OCI-M2 (cell line): ENCODE measurements around the gene EPGN.

Experiments
- DNase-seq: peaks from one replicate; lab custom pipeline; 2025; ENCODE audit not compliant: unreplicated experiment; lab: John Stamatoyannopoulos, UW

Gene EPGN, protein sequence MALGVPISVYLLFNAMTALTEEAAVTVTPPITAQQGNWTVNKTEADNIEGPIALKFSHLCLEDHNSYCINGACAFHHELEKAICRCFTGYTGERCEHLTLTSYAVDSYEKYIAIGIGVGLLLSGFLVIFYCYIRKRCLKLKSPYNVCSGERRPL

DNA sequence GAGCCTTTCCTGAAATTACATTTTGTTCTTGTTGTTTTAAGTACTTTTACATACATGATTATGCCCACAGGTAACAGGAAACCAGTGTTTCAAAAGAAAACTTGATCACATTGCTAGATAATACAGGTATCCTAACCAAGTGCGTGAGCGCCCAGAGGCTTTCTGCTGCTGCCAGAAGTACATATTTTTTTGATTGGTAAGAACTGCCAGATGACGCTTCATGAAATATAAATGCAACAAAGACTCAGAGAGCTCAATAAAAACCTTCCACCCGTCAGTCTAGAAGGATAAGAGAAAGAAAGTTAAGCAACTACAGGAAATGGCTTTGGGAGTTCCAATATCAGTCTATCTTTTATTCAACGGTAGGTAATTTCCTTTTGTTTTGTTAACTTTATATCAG is at the start of gene EPGN:
Gene EPGN, plus strand, starts transcription at position 256 of the 400 bp plus-strand sequence. Its CDS starts 64 bp downstream, at position 320.
- no peak for DNase-seq

DNA sequence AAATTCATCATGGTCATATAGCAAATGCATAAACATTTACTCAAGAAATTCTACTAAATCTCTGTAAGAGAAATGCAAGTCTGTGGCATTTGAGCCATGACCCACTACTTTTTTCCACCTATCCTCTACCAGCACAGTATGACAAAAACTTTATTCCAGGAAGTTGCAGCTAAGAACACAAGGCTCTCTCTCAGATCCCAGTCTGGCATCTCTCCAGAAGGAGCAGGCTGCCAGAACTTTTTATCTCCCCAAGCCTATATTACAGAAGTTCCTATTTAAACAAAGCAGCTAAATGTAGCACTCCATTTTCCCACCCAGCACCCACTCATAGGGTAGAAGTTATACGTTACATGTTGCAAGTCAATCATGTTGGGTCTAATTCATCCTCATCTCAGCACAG is 49.3 kb upstream of the EPGN start:
- no peak for DNase-seq

DNA sequence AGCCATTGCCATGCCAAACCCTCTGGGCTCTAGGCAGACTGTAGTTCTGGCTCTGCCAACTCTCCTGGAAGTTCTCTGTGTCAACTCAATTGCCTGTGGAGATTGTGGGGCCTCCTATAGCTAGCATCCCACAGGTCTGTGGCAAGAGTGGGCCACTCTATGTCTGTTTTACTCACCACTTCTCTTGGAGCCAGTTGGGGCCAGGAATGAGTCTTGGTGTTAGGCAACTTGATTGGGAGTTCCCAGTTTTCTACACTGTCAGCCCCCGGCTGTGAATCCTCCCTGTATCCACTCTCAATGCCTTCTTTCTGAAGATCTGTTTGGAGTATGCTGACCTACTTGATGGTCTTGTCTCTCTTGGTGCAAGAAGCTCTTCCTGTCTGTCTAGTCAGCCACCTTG is 48.2 kb upstream of the EPGN start:
- no peak for DNase-seq

DNA sequence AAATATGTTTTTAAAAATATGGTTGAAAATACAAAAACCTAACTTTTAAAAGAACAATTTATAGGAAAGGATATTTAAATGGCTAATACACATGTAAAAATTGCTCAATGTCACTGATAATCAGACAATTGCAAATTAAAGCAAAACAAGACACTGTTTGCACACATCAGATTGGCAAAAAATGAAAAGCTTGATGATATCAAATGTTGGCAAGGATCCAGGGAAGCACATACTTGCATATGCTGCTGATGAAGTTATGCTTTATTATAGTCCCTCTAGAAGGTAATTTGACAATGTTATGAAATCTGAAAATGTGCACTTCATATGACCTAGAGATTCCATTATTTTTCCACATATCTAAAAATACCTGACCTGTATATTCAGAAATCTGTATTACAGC is 45.7 kb upstream of the EPGN start:
- no peak for DNase-seq

DNA sequence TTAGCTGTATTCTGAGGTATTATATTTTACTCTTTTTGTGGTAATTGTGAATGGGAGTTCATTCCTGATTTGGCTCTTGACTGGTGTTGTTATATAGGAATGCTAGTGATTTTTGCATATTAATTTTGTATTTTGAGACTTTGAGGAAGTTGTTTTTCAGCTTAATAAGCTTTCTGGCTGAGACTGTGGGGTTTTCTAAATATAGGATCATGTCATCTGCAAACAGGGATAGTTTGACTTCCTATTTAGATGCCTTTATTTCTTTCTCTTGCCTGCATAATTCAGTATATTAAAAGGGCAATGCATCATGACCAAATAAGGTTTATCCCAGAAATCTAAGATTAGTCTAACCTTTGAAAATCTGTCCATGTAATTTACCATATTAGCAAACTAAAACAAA is 44.7 kb upstream of the EPGN start:
- DNase-seq: no peak

GRCh38 chr4:74266081-74266480 is 42.2 kb upstream of the EPGN start:
- no peak for DNase-seq

DNA sequence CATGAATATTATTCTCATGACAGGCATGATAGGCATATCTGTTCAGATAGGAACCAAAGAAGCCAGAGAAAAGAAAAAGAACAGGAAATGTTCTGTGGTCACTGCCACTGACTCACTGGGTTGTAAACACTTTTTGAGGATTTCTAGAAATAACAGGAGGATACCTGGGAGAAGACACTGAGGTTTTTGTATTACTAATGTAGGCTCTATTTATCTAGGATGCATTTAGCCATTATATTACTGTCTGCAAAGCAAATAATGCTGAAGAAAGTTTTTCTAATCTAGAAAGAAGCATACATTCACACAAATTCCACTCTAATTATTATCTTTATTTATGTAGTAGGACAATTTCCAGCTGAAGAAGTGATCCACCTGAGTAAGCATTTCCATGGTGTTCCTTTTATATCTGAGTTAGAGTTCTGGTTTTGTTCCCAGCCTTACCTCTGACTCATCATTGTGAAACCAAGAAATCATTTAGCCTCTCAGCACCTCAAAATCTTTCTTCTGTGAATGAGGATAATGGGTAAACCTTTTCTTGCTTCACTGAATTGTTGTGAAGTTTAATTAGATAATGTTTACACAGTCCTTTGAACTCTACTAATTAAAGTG is 40.2 kb upstream of the EPGN start:
- no peak for DNase-seq

GRCh38 chr4:74268643-74269042 is 39.6 kb upstream of the EPGN start:
- no peak for DNase-seq

GRCh38 chr4:74278490-74278889 is 29.8 kb upstream of the EPGN start:
- DNase-seq: no peak

DNA sequence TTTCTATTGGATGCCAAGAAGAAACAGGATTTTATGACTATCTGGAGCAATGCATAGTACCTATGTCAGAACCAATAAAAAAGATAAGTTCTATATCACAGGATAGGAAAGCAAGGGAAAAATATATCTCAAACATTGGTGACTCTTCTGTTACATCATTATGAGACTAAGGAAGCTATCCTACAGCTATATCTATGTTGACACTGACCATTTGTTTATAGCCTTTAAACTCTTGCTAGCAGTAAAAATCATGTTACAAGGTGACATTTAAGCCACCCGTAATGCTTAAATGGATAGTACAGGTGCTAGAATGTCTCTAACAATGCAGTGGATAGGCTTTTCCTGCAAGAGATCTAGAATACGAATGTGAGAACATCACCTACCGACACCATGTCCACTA is 28.6 kb upstream of the EPGN start:
- DNase-seq: no peak

DNA sequence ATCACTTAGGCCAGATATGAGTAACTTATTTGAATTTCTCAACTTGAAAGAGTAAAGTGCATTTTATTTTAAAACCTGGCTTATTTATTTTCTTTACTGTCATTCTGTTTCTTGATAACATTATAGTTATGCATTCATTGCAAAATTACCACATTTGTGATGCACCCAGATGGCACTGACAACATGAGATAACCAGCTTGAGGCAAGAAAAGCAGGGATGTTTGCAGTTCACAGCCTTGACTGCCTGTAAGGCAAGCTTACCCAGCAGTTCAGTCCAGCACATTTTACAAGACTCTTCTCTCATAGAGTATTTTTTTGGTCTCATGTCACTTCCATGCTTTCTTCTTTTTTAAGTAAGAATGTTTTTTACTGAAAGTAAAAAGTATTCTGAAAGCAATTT is 25.3 kb upstream of the EPGN start:
- DNase-seq: no peak

DNA sequence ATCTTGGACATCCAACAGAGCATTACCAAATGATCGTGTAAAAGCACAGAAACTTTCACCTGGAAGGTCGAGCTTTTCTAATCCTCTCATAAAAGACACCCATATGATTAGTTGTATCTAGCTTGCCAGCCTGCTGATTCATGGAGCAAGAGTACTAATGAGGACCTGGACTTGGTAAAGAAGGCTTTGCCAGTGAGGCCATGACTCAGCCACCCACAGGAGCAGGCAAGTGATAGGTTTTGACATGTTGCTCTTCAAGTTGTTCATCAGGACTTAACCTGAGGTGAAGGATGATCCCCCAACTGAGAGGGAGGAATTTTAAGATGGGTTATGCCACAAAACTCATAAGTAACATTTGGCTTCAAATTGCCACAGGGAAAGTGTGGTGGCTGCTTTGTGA is 24.7 kb upstream of the EPGN start:
- no peak for DNase-seq

DNA sequence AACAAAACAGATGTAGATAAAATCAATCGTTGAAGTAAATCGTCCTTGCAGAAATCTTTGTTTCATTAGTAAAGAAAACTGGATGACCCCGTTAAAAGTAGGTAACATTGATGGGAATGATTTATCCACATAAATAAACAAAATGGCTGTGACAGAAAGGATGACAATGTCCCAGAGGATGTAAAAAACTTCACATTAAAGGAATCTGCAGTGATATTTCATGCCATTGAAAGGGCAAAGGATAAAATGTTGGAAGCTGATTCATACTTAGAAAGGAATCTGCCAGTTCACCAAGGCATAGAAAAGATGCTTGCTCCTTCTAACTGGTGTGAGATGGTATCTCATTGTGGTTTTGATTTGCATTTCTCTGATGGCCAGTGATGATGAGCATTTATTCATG is 24.2 kb upstream of the EPGN start:
- no peak for DNase-seq

DNA sequence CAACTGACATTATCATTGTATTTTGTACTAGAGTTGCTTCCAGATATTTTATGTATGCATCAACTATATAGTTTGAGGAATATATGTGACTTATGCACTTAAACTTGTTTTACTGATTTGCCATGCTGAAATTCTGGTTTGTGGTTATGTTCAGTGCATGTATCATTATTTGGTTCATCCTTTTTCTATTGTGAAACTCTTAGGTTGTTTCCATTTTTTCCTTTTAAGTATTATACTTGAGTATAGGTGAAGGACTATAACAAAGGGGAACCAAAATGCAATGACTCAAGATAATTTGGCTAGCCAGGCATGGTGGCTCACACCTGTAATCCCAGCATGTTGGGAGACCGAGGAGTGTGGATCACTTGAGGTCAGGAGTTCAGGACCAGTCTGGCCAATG is 21.1 kb upstream of the EPGN start:
- no peak for DNase-seq

DNA sequence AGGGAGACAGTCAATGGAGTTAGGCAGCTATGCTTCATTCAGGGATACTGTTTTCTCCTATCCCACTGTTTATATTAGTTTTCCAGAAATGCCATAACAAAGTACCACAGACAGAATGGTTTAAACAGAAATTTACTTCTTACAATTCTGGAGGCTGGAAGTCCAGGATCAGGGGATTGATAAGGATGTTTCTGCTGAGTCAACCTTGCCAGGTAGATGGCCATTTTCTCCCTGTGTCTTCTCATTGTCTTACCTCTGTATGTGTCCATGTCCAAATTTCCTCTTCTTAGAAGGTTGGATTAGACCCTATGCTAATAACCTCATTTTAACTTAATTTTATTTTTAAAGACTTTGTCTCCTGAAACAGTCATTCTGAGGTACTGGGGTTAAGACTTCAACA is 20.5 kb upstream of the EPGN start:
- DNase-seq: no peak

GRCh38 chr4:74291471-74291870 is 16.8 kb upstream of the EPGN start:
- DNase-seq: no peak

DNA sequence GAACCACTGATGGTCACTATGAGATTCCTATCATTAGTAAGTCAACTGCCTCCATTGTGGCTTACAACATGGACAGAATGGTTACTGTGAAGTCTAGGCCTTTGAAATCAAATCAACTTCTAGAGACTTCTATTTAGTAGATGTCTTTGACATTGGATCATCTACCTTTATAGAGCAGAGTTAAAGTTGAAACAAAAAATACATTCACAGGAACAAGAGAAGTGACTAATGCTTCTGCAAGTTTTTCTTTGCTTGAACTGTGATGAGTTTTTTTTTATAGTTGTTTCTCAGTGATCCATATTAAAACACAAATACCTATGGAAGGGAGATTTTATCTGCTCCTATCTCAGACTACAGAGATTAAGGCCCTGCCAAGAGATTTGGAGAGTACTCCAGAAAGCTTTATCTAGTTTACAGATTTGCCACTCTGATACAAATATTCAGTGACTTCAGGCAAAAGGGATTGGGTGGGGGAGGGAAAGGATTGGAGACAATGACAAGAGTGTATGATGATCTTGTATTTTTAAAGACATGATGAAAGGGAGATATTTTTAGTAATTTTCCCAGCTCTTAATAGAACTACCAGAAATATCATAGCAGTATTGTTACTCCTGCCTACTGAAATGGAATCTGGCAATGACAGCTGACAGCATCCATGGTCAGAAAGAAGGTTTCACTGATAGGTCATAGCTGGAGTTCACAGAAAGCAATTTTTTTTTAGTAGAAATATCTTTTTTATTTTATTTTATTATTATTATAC is 16.0 kb upstream of the EPGN start:
- no peak for DNase-seq

- no peak for DNase-seq
Measured at GRCh38 chr4:74293558-74293957, 14.7 kb upstream of the EPGN start.

DNA sequence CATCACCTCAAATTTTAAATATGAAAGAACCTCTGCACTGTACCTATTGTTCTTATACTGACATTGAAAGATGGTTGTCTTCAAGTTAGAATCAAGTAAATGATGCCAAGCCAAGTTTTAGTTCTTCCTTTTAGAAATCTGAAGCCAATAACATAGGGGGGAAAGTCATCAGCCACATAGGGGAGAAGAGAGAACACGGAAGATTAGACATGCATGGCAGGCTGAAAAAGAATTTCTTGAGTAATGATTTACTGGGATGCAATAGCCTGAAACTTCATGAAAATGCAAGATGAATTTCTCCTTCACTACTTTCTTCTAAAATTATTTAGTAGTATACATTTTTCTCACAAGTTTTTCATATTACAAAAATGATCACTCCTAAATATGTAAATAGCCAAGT is 13.6 kb upstream of the EPGN start:
- no peak for DNase-seq

- no peak for DNase-seq
Measured at GRCh38 chr4:74297539-74297938, 10.7 kb upstream of the EPGN start.

DNA sequence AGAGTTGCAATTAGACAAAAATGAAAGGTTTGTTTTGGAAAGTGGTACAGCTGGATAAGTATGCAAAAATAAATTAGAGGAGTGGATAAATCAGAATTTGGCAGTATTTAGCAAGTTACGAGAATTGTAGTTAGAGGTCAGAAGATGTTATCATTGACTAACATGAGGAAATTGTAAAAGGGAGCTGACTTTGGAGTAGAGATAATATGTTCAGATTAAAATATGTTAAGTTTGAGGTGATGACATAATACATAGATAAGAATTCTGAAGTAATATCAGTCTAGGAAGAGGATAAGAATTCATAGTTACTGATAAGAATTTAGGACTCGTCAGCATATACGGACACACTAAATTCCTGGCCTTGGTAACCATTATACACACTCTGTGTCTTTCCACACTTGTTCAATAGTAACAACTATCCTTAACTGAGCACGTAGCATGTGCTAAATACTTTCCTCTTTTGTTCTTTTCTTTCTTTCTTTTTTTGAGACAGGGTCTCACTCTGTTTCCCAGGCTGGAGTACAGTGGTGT is 4.1 kb upstream of the EPGN start:
- DNase-seq: no peak

GRCh38 chr4:74305000-74305399 is 3.3 kb upstream of the EPGN start:
- no peak for DNase-seq
